Stomach smooth muscle (tissue), 2 donors: ENCODE data around the gene PTPRT.

Experiments
- H3K27ac ChIP-seq: one replicate; pipeline ENCODE4 v1.7.0; 2013; ENCODE audit warnings: mild to moderate bottlenecking, low read length, inconsistent platforms
- H3K27me3 ChIP-seq, 2 donors: one replicate each; pipeline ENCODE4 v1.7.0; 2013; ENCODE audit warnings: low read length in 2 of 2; ENCODE audit not compliant: insufficient read depth in 2 of 2, control insufficient read depth in 1 of 2
- H3K36me3 ChIP-seq, 2 donors: one replicate each; pipeline ENCODE4 v1.7.0; 2013; ENCODE audit warnings: low read length in 2 of 2; ENCODE audit not compliant: control insufficient read depth in 2 of 2, insufficient read depth in 2 of 2
- H3K4me1 ChIP-seq: one replicate; pipeline ENCODE4 v1.7.0; 2013; ENCODE audit warnings: low read length; ENCODE audit not compliant: control insufficient read depth, insufficient read depth
- H3K4me3 ChIP-seq, 2 donors: one replicate each; pipeline ENCODE4 v1.7.0; 2013; ENCODE audit warnings: low read length in 2 of 2
- H3K9ac ChIP-seq, 2 donors: one replicate each; pipeline ENCODE4 v1.7.0; 2013; ENCODE audit warnings: low read length in 2 of 2, mild to moderate bottlenecking in 1 of 2
- H3K9me3 ChIP-seq, 2 donors: one replicate each; pipeline ENCODE4 v1.7.0; 2013; ENCODE audit warnings: low read length in 2 of 2; ENCODE audit not compliant: control insufficient read depth in 2 of 2
- donor health status: healthy.
- donor health status: Pancreatic carcinoma.

The PTPRT gene

GRCh38 chr20:42703744-42704143 is 486.0 kb downstream of the PTPRT start:
- Histone ChIP-seq H3K9me3 (peaks cover 0 to 3% of the 10 kb centered on the region in 2 donors), H3K9ac (no peak overlapping the region), H3K4me1 (no peaks in the 10 kb centered on the region), H3K27me3 (no peaks in the 10 kb centered on the region), H3K27ac (no peak overlapping the region), H3K36me3 (no peaks in the 10 kb centered on the region), H3K4me3 (no peak overlapping the region)

GRCh38 chr20:42701948-42702347 is 487.8 kb downstream of the PTPRT start:
- no peak overlapping the region for H3K27ac ChIP-seq
- no peaks in the 10 kb centered on the region for H3K36me3 ChIP-seq
- H3K9me3 ChIP-seq: no peaks in the 10 kb centered on the region
- no peak overlapping the region for H3K4me3 ChIP-seq
- no peaks in the 10 kb centered on the region for H3K27me3 ChIP-seq
- no peaks in the 10 kb centered on the region for H3K4me1 ChIP-seq
- H3K9ac ChIP-seq: no peak overlapping the region

DNA sequence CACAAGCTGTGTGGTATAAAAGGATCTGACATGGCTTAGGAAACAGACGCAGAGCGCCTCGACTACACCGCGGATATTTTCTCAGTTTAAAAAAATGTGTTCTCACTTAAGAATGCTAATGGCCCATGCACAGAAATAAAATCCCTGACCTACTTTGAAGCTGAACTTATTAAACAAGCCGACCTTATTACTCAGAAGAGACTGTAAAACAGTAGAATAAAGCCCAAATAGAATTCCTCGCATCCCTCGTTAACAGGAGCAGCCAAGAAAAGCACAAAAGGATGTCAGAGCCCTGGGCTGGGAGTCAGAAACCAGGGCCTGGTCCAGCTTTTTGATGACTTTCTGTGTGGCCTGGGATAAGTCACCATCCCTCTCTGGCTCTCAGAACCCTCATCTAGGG is 489.3 kb downstream of the PTPRT start:
- Histone ChIP-seq H3K4me1 (no peaks in the 10 kb centered on the region), H3K27me3 (no peaks in the 10 kb centered on the region), H3K9ac (no peak overlapping the region), H3K36me3 (no peaks in the 10 kb centered on the region), H3K27ac (no peak overlapping the region), H3K4me3 (no peak overlapping the region), H3K9me3 (no peaks in the 10 kb centered on the region)

DNA sequence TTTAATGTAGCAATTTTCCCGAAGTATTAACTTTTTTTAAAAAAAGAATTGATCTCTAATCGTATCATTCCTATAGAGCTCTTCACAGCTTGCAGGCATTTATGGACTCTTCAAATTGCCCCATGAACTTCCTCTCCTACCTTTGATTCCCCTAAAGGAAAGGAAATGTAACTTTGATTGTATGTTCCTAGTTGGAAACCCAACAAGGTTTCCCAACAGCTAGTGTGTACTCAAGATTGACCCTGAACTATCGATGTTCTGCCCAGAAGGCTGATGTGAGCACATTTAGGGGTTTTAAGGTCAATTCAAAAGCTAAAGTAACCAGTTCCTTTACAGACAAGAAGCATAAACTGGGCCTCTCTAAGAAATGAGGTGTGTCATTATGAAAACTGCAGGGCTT is 491.7 kb downstream of the PTPRT start:
- H3K27me3 ChIP-seq: no peaks in the 10 kb centered on the region
- no peaks in the 10 kb centered on the region for H3K4me1 ChIP-seq
- no peaks in the 10 kb centered on the region for H3K9me3 ChIP-seq
- no peak overlapping the region for H3K27ac ChIP-seq
- no peaks in the 10 kb centered on the region for H3K36me3 ChIP-seq
- no peak overlapping the region for H3K4me3 ChIP-seq
- no peak overlapping the region for H3K9ac ChIP-seq

GRCh38 chr20:42690842-42691437 is 498.8 kb downstream of the PTPRT start:
- no peaks in the 10 kb centered on the region for H3K27me3 ChIP-seq
- H3K36me3 ChIP-seq: no peaks in the 10 kb centered on the region
- H3K27ac ChIP-seq: no peak overlapping the region
- peaks cover 2 to 3% of the 10 kb centered on the region in 2 donors for H3K9me3 ChIP-seq
- no peak overlapping the region for H3K9ac ChIP-seq
- H3K4me1 ChIP-seq: no peaks in the 10 kb centered on the region
- H3K4me3 ChIP-seq: no peak overlapping the region

DNA sequence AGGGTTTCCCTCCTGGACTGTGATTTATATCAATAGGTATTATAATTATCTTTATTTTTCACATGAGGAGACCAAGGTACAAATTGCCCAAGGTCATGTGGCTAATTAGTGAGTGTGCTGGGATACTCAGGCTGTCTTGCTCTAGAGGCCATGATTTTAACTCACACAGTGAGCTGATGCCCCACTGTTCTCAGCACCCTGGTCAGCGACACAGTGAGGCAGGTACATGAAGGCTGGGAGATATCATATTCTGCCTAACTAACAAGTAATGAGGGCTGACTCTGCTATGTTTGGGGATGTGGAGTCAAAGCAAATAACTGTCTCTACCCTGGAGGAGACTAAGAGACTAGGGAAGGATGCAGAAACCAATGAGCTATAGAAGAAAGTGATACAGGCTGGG is 501.1 kb downstream of the PTPRT start:
- H3K9ac ChIP-seq: no peak overlapping the region
- no peak overlapping the region for H3K4me3 ChIP-seq
- H3K27me3 ChIP-seq: no peaks in the 10 kb centered on the region
- H3K36me3 ChIP-seq: no peaks in the 10 kb centered on the region
- no peaks in the 10 kb centered on the region for H3K4me1 ChIP-seq
- H3K9me3 ChIP-seq: peaks cover 2 to 3% of the 10 kb centered on the region in 2 donors
- no peak overlapping the region for H3K27ac ChIP-seq

DNA sequence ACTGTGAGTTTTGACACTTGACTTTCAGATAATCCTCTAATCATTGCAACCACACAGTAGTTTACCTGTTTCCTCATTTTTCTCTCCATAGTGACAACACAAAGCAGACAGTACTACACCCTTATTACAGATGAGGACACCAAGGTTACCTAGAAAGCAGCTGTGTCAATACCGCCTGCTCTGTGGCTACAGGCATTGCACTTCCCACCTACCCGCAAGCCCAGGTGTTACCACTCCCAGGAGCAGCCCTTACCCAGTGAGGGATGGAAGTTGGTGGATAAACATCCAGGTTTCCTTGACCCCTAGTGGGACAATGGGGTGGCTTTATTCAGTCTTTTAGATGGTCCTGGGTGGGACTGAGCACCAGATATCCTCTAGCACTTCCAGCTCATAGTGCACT is 503.6 kb downstream of the PTPRT start:
- Histone ChIP-seq H3K9ac (no peak overlapping the region), H3K4me1 (no peaks in the 10 kb centered on the region), H3K27ac (no peak overlapping the region), H3K27me3 (no peaks in the 10 kb centered on the region), H3K4me3 (no peak overlapping the region), H3K36me3 (no peaks in the 10 kb centered on the region), H3K9me3 (peaks cover 3 to 6% of the 10 kb centered on the region in 2 donors)

- Histone ChIP-seq H3K9ac (no peak overlapping the region), H3K27me3 (no peaks in the 10 kb centered on the region)
Observed at GRCh38 chr20:42678895-42679294, 510.8 kb downstream of the PTPRT start.

GRCh38 chr20:42656130-42656529 is 533.6 kb downstream of the PTPRT start:
- Histone ChIP-seq H3K27me3 (peaks cover 0 to 5% of the 10 kb centered on the region in 2 donors), H3K9me3 (peaks cover 0 to 3% of the 10 kb centered on the region in 2 donors), H3K9ac (no peak overlapping the region), H3K4me3 (no peak overlapping the region), H3K4me1 (no peaks in the 10 kb centered on the region), H3K36me3 (no peaks in the 10 kb centered on the region), H3K27ac (no peak overlapping the region)

More at GRCh38 chr20:42678895-42679294, 510.8 kb downstream of the PTPRT start:
- no peak overlapping the region for H3K27ac ChIP-seq
- H3K36me3 ChIP-seq: no peaks in the 10 kb centered on the region
- H3K4me3 ChIP-seq: no peak overlapping the region
- H3K4me1 ChIP-seq: no peaks in the 10 kb centered on the region
- peaks cover 0 to 4% of the 10 kb centered on the region in 2 donors for H3K9me3 ChIP-seq

- no peak overlapping the region for H3K9ac ChIP-seq
- H3K27ac ChIP-seq: no peak overlapping the region
- no peaks in the 10 kb centered on the region for H3K4me1 ChIP-seq
- H3K4me3 ChIP-seq: no peak overlapping the region
- H3K9me3 ChIP-seq: peaks cover 0 to 2% of the 10 kb centered on the region in 2 donors
- peaks cover 0 to 5% of the 10 kb centered on the region in 2 donors for H3K27me3 ChIP-seq
- no peaks in the 10 kb centered on the region for H3K36me3 ChIP-seq
Observed at GRCh38 chr20:42652266-42652665, 537.4 kb downstream of the PTPRT start.

DNA sequence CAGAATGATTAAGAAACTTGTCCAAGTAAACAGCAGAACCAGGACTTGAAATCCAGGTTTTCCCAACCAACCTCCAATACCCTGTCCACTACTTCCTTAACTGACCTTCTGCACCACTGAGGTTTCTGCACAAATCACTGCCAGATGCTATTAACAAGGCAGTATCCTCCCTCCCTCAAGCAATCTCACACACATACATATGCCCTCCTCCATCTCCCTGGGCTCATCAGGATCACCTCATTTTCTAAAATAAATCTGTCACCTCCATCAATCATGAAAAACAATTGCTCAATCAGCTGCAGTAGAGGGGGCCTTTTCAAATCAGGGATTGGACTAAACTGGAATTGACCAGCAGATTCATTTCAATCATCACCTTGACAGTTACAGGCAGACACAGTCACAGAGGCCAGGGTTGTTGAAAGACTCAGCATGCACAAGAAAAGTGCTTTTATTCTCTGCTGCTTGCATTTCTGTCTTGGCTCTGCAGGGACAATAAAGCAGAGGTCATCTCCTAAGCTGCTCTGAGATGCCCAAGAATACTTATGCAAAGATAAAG is 539.4 kb downstream of the PTPRT start:
- peaks cover 0 to 5% of the 10 kb centered on the region in 2 donors for H3K27me3 ChIP-seq
- H3K4me3 ChIP-seq: no peak overlapping the region
- H3K9ac ChIP-seq: no peak overlapping the region
- H3K9me3 ChIP-seq: peaks cover 0 to 2% of the 10 kb centered on the region in 2 donors
- no peak overlapping the region for H3K27ac ChIP-seq
- H3K36me3 ChIP-seq: no peaks in the 10 kb centered on the region
- no peaks in the 10 kb centered on the region for H3K4me1 ChIP-seq
